IPS-18a (cell line): ENCODE results near the gene TROAP.

Experiments
- H3K27ac ChIP-seq: one replicate; pipeline ENCODE4 v1.5.1; 2013; ENCODE audit warnings: low read length
- H3K27me3 ChIP-seq: one replicate; pipeline ENCODE4 v1.6.1; 2013; ENCODE audit warnings: mild to moderate bottlenecking, low read length; ENCODE audit not compliant: control insufficient read depth, insufficient read depth
- H3K36me3 ChIP-seq: one replicate; pipeline ENCODE4 v1.6.1; 2013; ENCODE audit warnings: low read depth, low read length; ENCODE audit not compliant: control insufficient read depth
- H3K4me1 ChIP-seq: one replicate; pipeline ENCODE4 v1.6.1; 2013; ENCODE audit warnings: low read depth, low read length; ENCODE audit not compliant: control insufficient read depth
- H3K4me3 ChIP-seq: one replicate; pipeline ENCODE4 v1.5.1; 2013; ENCODE audit warnings: low read length
- H3K9ac ChIP-seq: one replicate; pipeline ENCODE4 v1.6.1; 2013; ENCODE audit warnings: mild to moderate bottlenecking, low read length, moderate library complexity
- H3K9me3 ChIP-seq: one replicate; pipeline ENCODE4 v1.6.1; 2013; ENCODE audit warnings: low read depth, low read length; ENCODE audit not compliant: control insufficient read depth

Gene TROAP

GRCh38 chr12:49283541-49284429 is 39.3 kb upstream of the TROAP start:
- H3K27ac ChIP-seq = no peak overlapping the region
- no peak overlapping the region for H3K4me3 ChIP-seq
- H3K4me1 ChIP-seq = peaks cover 9% of the 10 kb centered on the region
- H3K27me3 ChIP-seq = peaks cover 16% of the 10 kb centered on the region
- H3K36me3 ChIP-seq = no peaks in the 10 kb centered on the region
- H3K9ac ChIP-seq = no peak overlapping the region
- no peaks in the 10 kb centered on the region for H3K9me3 ChIP-seq

DNA sequence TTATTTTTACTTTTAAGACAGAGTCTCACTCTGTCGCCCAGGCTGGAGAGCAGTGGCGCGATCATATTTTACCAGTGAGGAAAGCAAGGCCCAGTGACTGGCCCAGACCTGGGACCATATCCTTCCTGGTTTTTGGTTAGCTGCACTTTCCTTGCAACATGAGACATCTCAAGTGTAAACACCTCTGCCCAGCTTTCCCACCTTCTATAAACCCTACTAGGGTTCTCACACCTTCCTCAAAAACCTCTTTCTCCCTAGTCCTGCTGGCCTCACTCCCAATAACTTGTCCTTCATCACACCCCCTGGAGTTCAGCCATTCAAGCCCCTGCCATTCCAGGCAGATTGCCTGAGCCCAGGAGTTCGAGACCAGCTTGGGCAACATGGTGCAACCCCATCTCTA is 38.4 kb upstream of the TROAP start:
- H3K27ac ChIP-seq = no peak overlapping the region
- H3K9ac ChIP-seq = no peak overlapping the region
- peaks cover 6% of the 10 kb centered on the region for H3K4me1 ChIP-seq
- H3K27me3 ChIP-seq = peaks cover 21% of the 10 kb centered on the region
- H3K9me3 ChIP-seq = no peaks in the 10 kb centered on the region
- no peaks in the 10 kb centered on the region for H3K36me3 ChIP-seq
- H3K4me3 ChIP-seq = no peak overlapping the region

GRCh38 chr12:49287876-49288275 is 35.2 kb upstream of the TROAP start:
- H3K36me3 ChIP-seq = no peaks in the 10 kb centered on the region
- H3K4me1 ChIP-seq = peaks cover under 1% of the 10 kb centered on the region
- H3K4me3 ChIP-seq = no peak overlapping the region
- H3K27ac ChIP-seq = no peak overlapping the region
- H3K27me3 ChIP-seq = peaks cover 33% of the 10 kb centered on the region
- no peak overlapping the region for H3K9ac ChIP-seq
- no peaks in the 10 kb centered on the region for H3K9me3 ChIP-seq

- Histone ChIP-seq H3K36me3 (no peaks in the 10 kb centered on the region), H3K4me3 (no peak overlapping the region), H3K4me1 (peaks cover 6% of the 10 kb centered on the region), H3K9me3 (no peaks in the 10 kb centered on the region), H3K9ac (no peak overlapping the region), H3K27me3 (peaks cover 39% of the 10 kb centered on the region), H3K27ac (no peak overlapping the region)
Observed at GRCh38 chr12:49288412-49288853, 34.6 kb upstream of the TROAP start.

- Histone ChIP-seq H3K4me1 (peaks cover 8% of the 10 kb centered on the region), H3K36me3 (no peaks in the 10 kb centered on the region), H3K27me3 (peaks cover 45% of the 10 kb centered on the region), H3K9ac (no peak overlapping the region), H3K9me3 (no peaks in the 10 kb centered on the region), H3K27ac (no peak overlapping the region), H3K4me3 (no peak overlapping the region)
Observed at GRCh38 chr12:49288922-49289555, 34.0 kb upstream of the TROAP start.

DNA sequence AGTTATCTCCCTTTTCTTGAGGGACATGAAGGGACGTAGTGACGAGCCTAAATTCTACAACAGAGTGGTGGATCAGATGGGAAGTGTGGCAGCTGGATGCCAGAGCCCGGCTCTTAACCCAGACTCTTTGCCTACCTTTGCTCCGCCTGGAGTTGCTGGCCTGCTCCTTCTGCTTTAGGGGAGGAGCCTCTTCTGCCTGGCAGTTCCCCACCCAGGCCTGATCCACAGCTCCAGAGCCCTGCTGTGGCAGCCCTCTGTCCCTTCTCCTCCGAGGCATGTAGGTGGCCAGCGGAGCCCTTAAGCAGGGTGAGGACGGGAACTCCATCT is 30.4 kb upstream of the TROAP start:
- Histone ChIP-seq H3K9me3 (no peaks in the 10 kb centered on the region), H3K4me3 (no peak overlapping the region), H3K9ac (no peak overlapping the region), H3K36me3 (no peaks in the 10 kb centered on the region), H3K27ac (no peak overlapping the region), H3K27me3 (peaks cover 74% of the 10 kb centered on the region), H3K4me1 (peaks cover 14% of the 10 kb centered on the region)

GRCh38 chr12:49293056-49293956 is 29.7 kb upstream of the TROAP start:
- peaks cover 75% of the 10 kb centered on the region for H3K27me3 ChIP-seq
- no peak overlapping the region for H3K4me3 ChIP-seq
- no peak overlapping the region for H3K27ac ChIP-seq

GRCh38 chr12:49294086-49294803 is 28.8 kb upstream of the TROAP start:
- Histone ChIP-seq H3K4me1 (peaks cover 14% of the 10 kb centered on the region), H3K27ac (no peak overlapping the region), H3K27me3 (peaks cover 75% of the 10 kb centered on the region), H3K9me3 (no peaks in the 10 kb centered on the region), H3K9ac (no peak overlapping the region), H3K4me3 (no peak overlapping the region), H3K36me3 (no peaks in the 10 kb centered on the region)

More at GRCh38 chr12:49293056-49293956, 29.7 kb upstream of the TROAP start:
- H3K4me1 ChIP-seq = peaks cover 14% of the 10 kb centered on the region
- H3K36me3 ChIP-seq = no peaks in the 10 kb centered on the region
- no peak overlapping the region for H3K9ac ChIP-seq
- no peaks in the 10 kb centered on the region for H3K9me3 ChIP-seq

GRCh38 chr12:49294804-49295081 is 28.3 kb upstream of the TROAP start:
- Histone ChIP-seq H3K27me3 (peaks cover 74% of the 10 kb centered on the region), H3K36me3 (no peaks in the 10 kb centered on the region), H3K4me3 (no peak overlapping the region), H3K4me1 (peaks cover 14% of the 10 kb centered on the region), H3K9me3 (no peaks in the 10 kb centered on the region), H3K9ac (no peak overlapping the region), H3K27ac (no peak overlapping the region)

DNA sequence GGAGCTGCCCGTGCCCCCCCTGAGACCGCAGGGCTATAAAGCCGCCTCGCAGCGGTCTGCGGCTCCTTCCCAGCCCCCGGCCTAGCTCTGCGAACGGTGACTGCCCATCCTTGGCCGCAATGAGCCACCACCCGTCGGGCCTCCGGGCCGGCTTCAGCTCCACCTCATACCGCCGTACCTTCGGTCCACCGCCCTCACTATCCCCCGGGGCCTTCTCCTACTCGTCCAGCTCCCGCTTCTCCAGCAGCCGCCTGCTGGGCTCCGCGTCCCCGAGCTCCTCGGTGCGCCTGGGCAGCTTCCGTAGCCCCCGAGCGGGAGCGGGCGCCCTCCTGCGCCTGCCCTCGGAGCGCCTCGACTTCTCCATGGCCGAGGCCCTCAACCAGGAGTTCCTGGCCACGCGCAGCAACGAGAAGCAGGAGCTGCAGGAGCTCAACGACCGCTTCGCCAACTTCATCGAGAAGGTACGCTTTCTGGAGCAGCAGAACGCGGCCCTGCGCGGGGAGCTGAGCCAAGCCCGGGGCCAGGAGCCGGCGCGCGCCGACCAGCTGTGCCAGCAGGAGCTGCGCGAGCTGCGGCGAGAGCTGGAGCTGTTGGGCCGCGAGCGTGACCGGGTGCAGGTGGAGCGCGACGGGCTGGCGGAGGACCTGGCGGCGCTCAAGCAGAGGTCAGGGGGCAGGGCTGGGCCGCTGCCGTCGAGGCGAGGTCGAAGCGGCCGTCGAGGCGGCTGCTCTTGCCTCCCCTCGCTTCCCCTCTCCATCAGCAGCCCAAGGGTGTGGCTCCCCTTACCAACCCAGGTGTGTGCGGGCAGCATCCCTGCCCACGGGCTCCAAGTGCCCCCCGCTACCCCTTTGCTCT is 27.7 kb upstream of the TROAP start, which contains the start of gene PRPH:
TSS of gene PRPH (plus strand) at position 66 of the 855 bp plus-strand sequence. CDS start at position 120, 54 bp downstream.
- H3K27me3 ChIP-seq = peaks cover 74% of the 10 kb centered on the region
- peak within 1 kb of the TSS; percentile 22 for H3K4me3 ChIP-seq
- no peaks in the 10 kb centered on the region for H3K36me3 ChIP-seq
- no peak within 1 kb of the TSS for H3K9ac ChIP-seq
- H3K27ac ChIP-seq = no peak within 1 kb of the TSS
- H3K9me3 ChIP-seq = no peaks in the 10 kb centered on the region
- peaks cover 14% of the 10 kb centered on the region for H3K4me1 ChIP-seq
